Measurements from ENCODE around the gene PSG4.

DNA sequence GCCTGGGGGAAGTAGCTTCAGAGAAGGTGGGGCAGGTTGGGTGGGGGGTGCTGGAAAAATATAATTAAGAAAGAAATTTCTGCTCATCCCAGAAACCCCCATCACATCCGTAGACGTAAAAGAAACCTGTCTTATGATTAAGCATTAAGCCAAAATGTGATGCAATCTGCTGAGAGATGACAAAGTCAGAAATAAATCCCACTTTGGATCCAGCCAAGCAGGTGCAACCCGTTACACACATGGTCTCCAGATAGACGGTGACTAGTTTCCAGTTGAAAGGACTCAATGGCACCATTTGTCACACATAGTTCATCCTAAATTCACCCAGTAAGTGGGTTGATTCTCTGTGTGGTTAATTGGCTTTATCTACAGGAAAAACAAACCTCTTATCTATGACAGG lies 53.2 kb downstream of the PSG4 start:
- TF ChIP-seq, protein P1, sequence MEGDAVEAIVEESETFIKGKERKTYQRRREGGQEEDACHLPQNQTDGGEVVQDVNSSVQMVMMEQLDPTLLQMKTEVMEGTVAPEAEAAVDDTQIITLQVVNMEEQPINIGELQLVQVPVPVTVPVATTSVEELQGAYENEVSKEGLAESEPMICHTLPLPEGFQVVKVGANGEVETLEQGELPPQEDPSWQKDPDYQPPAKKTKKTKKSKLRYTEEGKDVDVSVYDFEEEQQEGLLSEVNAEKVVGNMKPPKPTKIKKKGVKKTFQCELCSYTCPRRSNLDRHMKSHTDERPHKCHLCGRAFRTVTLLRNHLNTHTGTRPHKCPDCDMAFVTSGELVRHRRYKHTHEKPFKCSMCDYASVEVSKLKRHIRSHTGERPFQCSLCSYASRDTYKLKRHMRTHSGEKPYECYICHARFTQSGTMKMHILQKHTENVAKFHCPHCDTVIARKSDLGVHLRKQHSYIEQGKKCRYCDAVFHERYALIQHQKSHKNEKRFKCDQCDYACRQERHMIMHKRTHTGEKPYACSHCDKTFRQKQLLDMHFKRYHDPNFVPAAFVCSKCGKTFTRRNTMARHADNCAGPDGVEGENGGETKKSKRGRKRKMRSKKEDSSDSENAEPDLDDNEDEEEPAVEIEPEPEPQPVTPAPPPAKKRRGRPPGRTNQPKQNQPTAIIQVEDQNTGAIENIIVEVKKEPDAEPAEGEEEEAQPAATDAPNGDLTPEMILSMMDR (IDR thresholded peaks at IDR 0.05; ENCODE audit: insufficient read depth, low read length) = no peak
- TF ChIP-seq GABPA (IDR thresholded peaks at IDR 0.05; ENCODE audit: low read depth) (no peak), POLR2AphosphoS5 (IDR thresholded peaks at IDR 0.05; ENCODE audit: low read depth) (no peak), SPI1 (IDR thresholded peaks at IDR 0.05; ENCODE audit: borderline replicate concordance, low read depth) (no peak)
